Smooth muscle cell of the brain vasculature (primary cell): ENCODE data around the gene GPR176.

ENCODE experiments used
- DNase-seq: peaks from one replicate; pipeline ENCODE4 v3.0.0-alpha.2; 2012; ENCODE audit warnings: low read depth, low spot score

Gene GPR176

GRCh38 chr15:39919748-39920509 lies at the start of gene GPR176:
Gene GPR176 (minus strand): TSS chr15:39920266. CDS start chr15:39920026, 240 bp downstream.
- DNase-seq: no peak

DNA sequence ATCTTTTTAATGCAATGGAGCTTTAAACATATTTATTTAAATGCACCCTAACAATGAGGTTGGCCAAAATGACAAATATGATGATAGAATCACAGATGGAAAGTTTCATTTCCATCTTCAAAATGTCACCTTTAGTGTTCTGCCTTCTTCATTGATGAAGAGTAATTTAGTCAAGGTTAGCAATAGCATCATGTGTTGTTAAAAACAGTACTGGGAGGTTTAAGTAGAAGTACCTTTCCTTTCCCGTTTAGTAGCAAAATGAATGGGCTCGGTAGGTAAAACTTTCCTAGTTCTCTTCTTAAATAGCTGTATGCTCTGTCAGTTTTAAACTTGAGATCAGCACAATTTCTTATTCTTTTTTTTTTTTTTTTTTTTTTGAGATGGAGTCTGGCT lies 48.9 kb upstream of the GPR176 start:
- no peak for DNase-seq

DNA sequence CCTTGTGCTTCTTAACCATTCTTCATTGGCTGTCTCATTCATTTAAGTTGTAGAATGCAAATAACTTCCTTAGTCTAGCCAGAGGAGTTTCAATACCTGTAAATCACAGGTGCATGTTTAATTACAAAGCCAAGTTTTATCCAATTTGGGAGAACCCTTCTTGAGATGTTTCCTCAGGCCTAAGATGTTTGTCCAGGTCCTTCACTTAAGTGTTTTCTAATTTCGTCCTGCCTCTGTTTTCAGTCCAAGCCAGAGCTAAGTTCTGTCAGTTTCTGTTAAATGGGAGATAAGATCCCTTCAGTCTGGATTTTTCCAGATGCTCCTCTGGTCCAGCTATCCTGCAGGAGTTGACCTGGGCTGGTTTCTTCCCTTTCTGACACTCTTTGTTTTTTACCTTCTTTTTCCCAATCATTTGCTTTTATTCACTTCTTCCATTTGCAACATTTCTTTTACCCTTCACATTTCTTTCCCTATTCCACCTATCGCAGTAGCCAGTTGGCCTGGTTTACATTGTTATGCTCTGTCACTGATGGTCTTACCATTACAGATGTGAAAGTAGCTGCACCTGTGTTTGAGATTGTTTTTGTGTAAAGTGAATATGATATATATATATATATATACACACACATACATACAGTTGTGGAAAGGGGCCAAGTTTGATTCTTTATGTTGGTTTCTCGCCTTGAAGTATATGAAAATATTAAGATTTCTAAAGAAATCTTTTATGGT lies 48.4 kb upstream of the GPR176 start:
- DNase-seq: no peak

DNA sequence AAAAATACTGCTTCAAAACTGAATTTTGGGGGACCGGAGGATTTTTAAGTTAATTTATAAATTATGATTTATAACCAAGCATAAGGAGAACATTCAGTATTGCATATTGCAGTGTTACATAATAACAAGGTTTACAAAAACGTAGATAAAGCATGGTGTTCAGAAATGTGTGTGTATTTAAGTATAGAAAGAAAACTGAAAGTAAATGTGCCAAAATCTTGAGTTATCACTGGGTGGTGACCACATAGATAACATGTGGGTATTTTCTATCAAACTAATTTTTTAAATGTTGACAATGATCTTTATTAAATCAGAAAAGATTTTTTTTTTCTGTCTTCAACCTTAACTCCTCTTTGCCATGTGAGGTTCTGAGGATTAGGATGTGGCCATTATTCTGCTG lies 46.5 kb upstream of the GPR176 start:
- DNase-seq: no peak

GRCh38 chr15:39963786-39964185 lies 43.7 kb upstream of the GPR176 start:
- DNase-seq: no peak

- DNase-seq: no peak
These were observed 41.0 kb upstream of the GPR176 start for GRCh38 chr15:39961051-39961450.

DNA sequence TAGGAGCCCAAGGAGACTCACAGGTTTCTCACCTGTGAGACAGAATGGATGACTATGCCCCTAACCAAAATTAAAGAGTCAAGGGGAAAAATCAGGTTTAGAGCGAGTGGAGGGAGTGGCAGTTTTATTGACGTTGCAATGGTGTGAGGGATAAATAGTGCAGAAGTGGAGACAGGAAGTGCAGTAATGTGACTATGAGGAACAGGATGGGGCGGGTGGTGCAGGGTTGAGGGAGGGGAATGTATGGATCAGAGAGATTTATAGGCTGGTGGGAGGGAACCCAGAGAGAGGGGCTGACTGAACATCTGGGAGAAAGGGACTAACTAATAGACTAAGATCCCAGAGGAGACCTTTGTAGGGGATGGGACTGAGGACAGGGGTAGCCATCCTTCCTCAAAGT lies 40.3 kb upstream of the GPR176 start:
- DNase-seq: no peak

DNA sequence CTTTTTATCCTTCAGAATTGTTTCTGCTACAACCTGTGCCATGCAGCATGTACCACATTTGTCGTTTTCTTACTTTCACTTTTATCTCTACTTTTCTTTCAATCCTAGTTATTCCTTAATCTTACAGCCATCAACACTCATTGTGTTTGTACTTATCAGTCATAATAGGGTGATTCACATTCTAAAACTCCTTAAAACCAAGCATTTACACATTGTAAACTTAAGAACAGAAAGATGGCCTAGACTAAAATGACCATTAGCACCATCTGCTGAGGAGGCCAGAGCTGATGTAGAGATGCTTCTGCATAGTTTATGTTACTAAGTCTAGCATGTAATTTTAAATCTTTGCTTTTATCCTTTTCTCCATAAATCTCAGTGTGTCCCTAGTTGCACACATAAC lies 39.3 kb upstream of the GPR176 start:
- DNase-seq: no peak

GRCh38 chr15:39957481-39957880 lies 37.4 kb upstream of the GPR176 start:
- no peak for DNase-seq

- DNase-seq: no peak
These were observed 33.5 kb upstream of the GPR176 start for GRCh38 chr15:39953521-39953920.

- no peak for DNase-seq
These were observed 31.5 kb upstream of the GPR176 start for GRCh38 chr15:39951561-39951960.

DNA sequence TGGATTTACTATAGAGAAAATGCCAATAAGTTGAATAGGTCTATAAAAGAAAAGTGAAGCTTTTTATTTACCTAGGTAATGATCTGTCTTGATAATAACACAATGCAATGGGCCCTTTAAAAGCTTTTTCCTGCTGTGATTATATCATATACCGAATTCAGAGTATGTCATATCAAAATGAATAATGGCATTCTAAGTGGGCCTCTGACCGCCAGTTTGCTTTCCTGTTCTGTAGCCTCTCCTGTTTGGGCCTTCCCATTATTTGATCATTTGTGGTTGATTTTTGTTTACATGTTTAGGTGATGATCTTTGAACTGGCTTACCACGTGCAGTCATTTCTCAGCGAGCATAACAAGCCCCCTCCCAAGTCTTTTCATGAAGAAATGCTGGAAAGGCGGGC lies 28.8 kb upstream of the GPR176 start:
- no peak for DNase-seq

GRCh38 chr15:39947401-39948197 lies 27.5 kb upstream of the GPR176 start:
- DNase-seq: no peak

DNA sequence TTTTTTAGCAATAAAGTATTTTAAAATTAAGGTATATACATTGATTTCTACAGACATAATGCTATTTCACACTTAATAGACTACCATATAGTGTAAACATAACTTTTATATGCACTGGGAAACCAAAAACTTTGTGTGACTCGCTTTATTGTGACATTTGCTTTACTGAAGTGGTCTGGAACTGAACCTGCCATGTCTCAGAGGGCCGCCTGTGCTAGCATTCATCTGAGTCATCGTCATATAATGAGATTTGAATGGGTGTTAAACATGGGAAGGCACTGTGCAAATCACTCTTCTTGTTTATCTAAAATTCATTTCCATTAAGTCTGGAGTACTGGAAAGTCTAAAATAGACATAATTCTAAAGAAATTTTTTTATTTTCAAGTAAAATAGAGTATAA lies 26.8 kb upstream of the GPR176 start:
- DNase-seq: no peak

- DNase-seq: no peak
These were observed 24.7 kb upstream of the GPR176 start for GRCh38 chr15:39944726-39945125.

- DNase-seq: no peak
These were observed 22.7 kb upstream of the GPR176 start for GRCh38 chr15:39942753-39943150.

DNA sequence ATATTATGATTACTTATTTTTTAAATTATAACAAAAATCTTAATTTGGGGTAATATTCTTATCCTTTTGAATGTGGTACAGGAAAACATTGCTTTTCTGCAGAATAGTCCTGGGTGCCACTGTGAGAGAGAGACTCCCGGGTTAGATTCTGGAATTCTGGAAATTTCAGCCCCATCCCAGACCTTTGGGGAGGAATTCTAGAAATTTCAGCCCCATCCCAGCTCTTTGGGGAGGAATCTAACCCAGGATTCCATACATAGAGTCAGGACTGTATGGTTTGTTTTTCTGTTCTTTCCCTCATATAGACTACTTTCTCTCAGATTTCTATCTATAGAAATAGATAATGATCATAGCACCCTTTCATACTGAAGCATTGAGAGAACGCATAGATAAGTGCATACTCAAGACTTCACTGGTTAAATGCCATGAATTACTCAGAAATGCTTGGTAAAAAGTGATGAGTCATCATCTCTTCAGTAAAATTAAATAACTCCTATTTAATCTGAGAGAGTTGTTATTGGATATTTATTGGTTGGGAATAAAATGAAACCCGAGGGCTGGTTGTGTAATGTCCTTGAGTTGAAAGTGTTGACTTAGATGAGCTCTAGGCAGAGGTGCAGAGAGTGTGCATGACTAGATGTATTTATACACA lies 22.2 kb upstream of the GPR176 start:
- DNase-seq: no peak

- no peak for DNase-seq
These were observed 19.7 kb upstream of the GPR176 start for GRCh38 chr15:39939487-39940452.

- no peak for DNase-seq
These were observed 17.6 kb upstream of the GPR176 start for GRCh38 chr15:39937696-39938095.

DNA sequence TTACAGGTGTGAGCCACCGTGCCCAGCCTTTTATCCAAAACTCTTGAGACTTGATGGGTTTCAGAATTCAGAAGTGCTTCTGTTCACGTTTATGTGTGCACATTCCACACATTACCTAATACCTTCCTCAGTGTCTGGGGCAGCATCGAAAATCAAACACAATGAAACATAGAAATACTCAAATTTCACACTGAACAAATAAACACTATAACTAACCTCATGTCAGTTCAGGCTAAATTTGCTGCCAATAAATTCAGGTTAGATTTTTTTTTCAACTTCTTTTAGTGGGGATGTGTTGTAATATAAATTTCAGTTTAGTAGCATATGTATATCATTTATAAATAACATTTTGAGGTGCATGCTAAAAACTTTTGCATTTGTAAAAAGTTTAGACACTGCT lies 16.6 kb upstream of the GPR176 start:
- DNase-seq: no peak

DNA sequence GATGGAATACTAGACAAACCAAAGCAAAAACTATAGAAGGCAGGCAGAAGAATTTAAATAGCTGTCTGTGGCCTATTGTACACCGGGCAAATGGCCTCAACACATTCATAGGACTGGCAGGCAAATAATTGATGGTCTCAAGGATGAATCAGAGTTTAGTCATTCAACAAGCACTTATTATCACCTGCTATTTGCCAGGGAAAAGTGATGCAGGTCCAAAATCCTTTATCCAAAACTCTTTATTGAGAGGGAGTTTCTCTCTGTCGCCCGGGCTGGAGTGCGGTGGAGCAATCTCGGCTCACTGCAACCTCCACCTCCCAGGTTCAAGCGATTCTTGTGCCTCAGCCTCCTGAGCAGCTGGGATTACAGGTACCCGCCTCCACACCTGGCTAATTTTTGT lies 16.1 kb upstream of the GPR176 start:
- DNase-seq: no peak
